Stimulated activated effector memory CD8-positive, alpha-beta T cell treated with anti-CD3 and anti-CD28 coated beads, Interleukin-12 subunit alpha, Interleukin-12 subunit beta, amount 100 ng/mL, for 72 hours (primary cell): ENCODE results near the gene SPACA7.

ENCODE experiments used
- ATAC-seq: fragments of 150-1000 bp; cut with Tn5 transposase; 2 replicates; pipeline ENCODE4 v1.10.0; 2021
- DNase-seq, 2 donors: peaks; one replicate each; pipeline ENCODE4 v3.0.0; 2021 to 2022; ENCODE audit warnings: low spot score in 2 of 2
- H3K27ac Mint-ChIP-seq: one replicate; pipeline ENCODE4 v1.8.0; 2022; ENCODE audit warnings: mild to moderate bottlenecking, mixed read lengths
- H3K36me3 Mint-ChIP-seq: one replicate; pipeline ENCODE4 v1.8.0; 2022; ENCODE audit warnings: mild to moderate bottlenecking, mixed read lengths
- H3K4me1 Mint-ChIP-seq: one replicate; pipeline ENCODE4 v1.8.0; 2022; ENCODE audit warnings: mixed read lengths
- H3K4me3 Mint-ChIP-seq: one replicate; pipeline ENCODE4 v1.8.0; 2022; ENCODE audit warnings: mild to moderate bottlenecking, mixed read lengths
- H3K9me3 Mint-ChIP-seq: one replicate; pipeline ENCODE4 v1.8.0; 2022; ENCODE audit warnings: mixed read lengths

SPACA7 gene

GRCh38 chr13:112345826-112346172, 30.4 kb upstream of the SPACA7 start:
- Mint-ChIP-seq H3K9me3 (no peaks in the 10 kb centered on the region), H3K4me3 (no peak overlapping the region), H3K36me3 (no peaks in the 10 kb centered on the region), H3K27ac (no peak overlapping the region), H3K4me1 (no peaks in the 10 kb centered on the region)
- DNase-seq: no peak
- no peak for ATAC-seq

- Mint-ChIP-seq H3K9me3 (no peaks in the 10 kb centered on the region), H3K36me3 (no peaks in the 10 kb centered on the region), H3K4me3 (no peak overlapping the region), H3K4me1 (no peaks in the 10 kb centered on the region), H3K27ac (no peak overlapping the region)
- DNase-seq: no peak
- ATAC-seq: peak; percentile 39
Measured at GRCh38 chr13:112346173-112346898, 29.8 kb upstream of the SPACA7 start.

- no peak overlapping the region for H3K4me3 Mint-ChIP-seq
- no peak for ATAC-seq
- no peak for DNase-seq
- no peaks in the 10 kb centered on the region for H3K9me3 Mint-ChIP-seq
- H3K27ac Mint-ChIP-seq: no peak overlapping the region
- H3K4me1 Mint-ChIP-seq: no peaks in the 10 kb centered on the region
- no peaks in the 10 kb centered on the region for H3K36me3 Mint-ChIP-seq
Measured at GRCh38 chr13:112346899-112347229, 29.3 kb upstream of the SPACA7 start.

GRCh38 chr13:112347986-112348385, 28.2 kb upstream of the SPACA7 start:
- no peaks in the 10 kb centered on the region for H3K9me3 Mint-ChIP-seq
- DNase-seq (no peak), ATAC-seq (no peak)
- H3K4me1 Mint-ChIP-seq: no peaks in the 10 kb centered on the region
- H3K36me3 Mint-ChIP-seq: no peaks in the 10 kb centered on the region
- no peak overlapping the region for H3K4me3 Mint-ChIP-seq
- no peak overlapping the region for H3K27ac Mint-ChIP-seq

- Mint-ChIP-seq H3K4me1 (no peaks in the 10 kb centered on the region), H3K9me3 (no peaks in the 10 kb centered on the region), H3K36me3 (no peaks in the 10 kb centered on the region), H3K27ac (no peak overlapping the region), H3K4me3 (no peak overlapping the region)
- ATAC-seq: no peak
- DNase-seq: no peak
Measured at GRCh38 chr13:112348642-112349345, 27.4 kb upstream of the SPACA7 start.

GRCh38 chr13:112349681-112350080, 26.5 kb upstream of the SPACA7 start:
- H3K4me3 Mint-ChIP-seq: no peak overlapping the region
- H3K27ac Mint-ChIP-seq: no peak overlapping the region
- no peaks in the 10 kb centered on the region for H3K4me1 Mint-ChIP-seq
- ATAC-seq: no peak
- no peak for DNase-seq
- no peaks in the 10 kb centered on the region for H3K36me3 Mint-ChIP-seq
- H3K9me3 Mint-ChIP-seq: no peaks in the 10 kb centered on the region

GRCh38 chr13:112350300-112350699, 25.9 kb upstream of the SPACA7 start:
- H3K36me3 Mint-ChIP-seq: no peaks in the 10 kb centered on the region
- DNase-seq: no peak
- no peaks in the 10 kb centered on the region for H3K4me1 Mint-ChIP-seq
- H3K27ac Mint-ChIP-seq: no peak overlapping the region
- no peak overlapping the region for H3K4me3 Mint-ChIP-seq
- peak; percentile 25 for ATAC-seq
- no peaks in the 10 kb centered on the region for H3K9me3 Mint-ChIP-seq

GRCh38 chr13:112351825-112352224, 24.3 kb upstream of the SPACA7 start:
- no peak for ATAC-seq
- DNase-seq: no peak
- H3K4me1 Mint-ChIP-seq: no peaks in the 10 kb centered on the region
- no peaks in the 10 kb centered on the region for H3K9me3 Mint-ChIP-seq
- no peak overlapping the region for H3K27ac Mint-ChIP-seq
- H3K36me3 Mint-ChIP-seq: no peaks in the 10 kb centered on the region
- no peak overlapping the region for H3K4me3 Mint-ChIP-seq

GRCh38 chr13:112353856-112354255, 22.3 kb upstream of the SPACA7 start:
- H3K36me3 Mint-ChIP-seq: no peaks in the 10 kb centered on the region
- no peak overlapping the region for H3K27ac Mint-ChIP-seq
- DNase-seq (no peak), ATAC-seq (no peak)
- no peaks in the 10 kb centered on the region for H3K4me1 Mint-ChIP-seq
- peaks cover 6% of the 10 kb centered on the region for H3K9me3 Mint-ChIP-seq
- H3K4me3 Mint-ChIP-seq: no peak overlapping the region

GRCh38 chr13:112354330-112355273, 21.6 kb upstream of the SPACA7 start:
- peak; percentile 6 for ATAC-seq
- Mint-ChIP-seq H3K4me3 (no peak overlapping the region), H3K27ac (no peak overlapping the region), H3K36me3 (no peaks in the 10 kb centered on the region), H3K4me1 (no peaks in the 10 kb centered on the region), H3K9me3 (peaks cover 6% of the 10 kb centered on the region)
- no peak for DNase-seq

- no peak overlapping the region for H3K27ac Mint-ChIP-seq
- H3K4me1 Mint-ChIP-seq: no peaks in the 10 kb centered on the region
- ATAC-seq (no peak), DNase-seq (no peak)
- no peak overlapping the region for H3K4me3 Mint-ChIP-seq
- no peaks in the 10 kb centered on the region for H3K36me3 Mint-ChIP-seq
- peaks cover 6% of the 10 kb centered on the region for H3K9me3 Mint-ChIP-seq
Measured at GRCh38 chr13:112355274-112355838, 20.8 kb upstream of the SPACA7 start.

- Mint-ChIP-seq H3K4me1 (no peaks in the 10 kb centered on the region), H3K9me3 (peaks cover 6% of the 10 kb centered on the region), H3K4me3 (no peak overlapping the region), H3K36me3 (no peaks in the 10 kb centered on the region), H3K27ac (no peak overlapping the region)
- DNase-seq: no peak
- no peak for ATAC-seq
Measured at GRCh38 chr13:112356190-112356589, 20.0 kb upstream of the SPACA7 start.

GRCh38 chr13:112358156-112358555, 18.0 kb upstream of the SPACA7 start:
- Mint-ChIP-seq H3K9me3 (peaks cover 6% of the 10 kb centered on the region), H3K4me3 (no peak overlapping the region), H3K36me3 (no peaks in the 10 kb centered on the region), H3K27ac (no peak overlapping the region), H3K4me1 (no peaks in the 10 kb centered on the region)
- no peak for ATAC-seq
- no peak for DNase-seq

- DNase-seq (no peak), ATAC-seq (no peak)
- no peak overlapping the region for H3K27ac Mint-ChIP-seq
- no peaks in the 10 kb centered on the region for H3K36me3 Mint-ChIP-seq
- H3K9me3 Mint-ChIP-seq: peaks cover 6% of the 10 kb centered on the region
- H3K4me1 Mint-ChIP-seq: no peaks in the 10 kb centered on the region
- H3K4me3 Mint-ChIP-seq: no peak overlapping the region
Measured at GRCh38 chr13:112362021-112362420, 14.1 kb upstream of the SPACA7 start.

GRCh38 chr13:112363867-112364528, 12.2 kb upstream of the SPACA7 start:
- DNase-seq (no peak), ATAC-seq (no peak)
- H3K4me3 Mint-ChIP-seq: no peak overlapping the region
- no peaks in the 10 kb centered on the region for H3K4me1 Mint-ChIP-seq
- no peaks in the 10 kb centered on the region for H3K36me3 Mint-ChIP-seq
- H3K27ac Mint-ChIP-seq: no peak overlapping the region
- H3K9me3 Mint-ChIP-seq: peaks cover 8% of the 10 kb centered on the region
